WTC11 (cell line): ENCODE measurements around the gene DCLK2.

Experiments used
- IRF2 ChIP-seq: sonication (generic); formaldehyde crosslinking; IDR thresholded peaks from 2 replicates; pipeline ENCODE4 v1.8.0; 2022; ENCODE audit warnings: low read depth, missing genetic modification reagents, borderline replicate concordance
- JUN ChIP-seq: sonication (generic); formaldehyde crosslinking; IDR thresholded peaks from 2 replicates; pipeline ENCODE4 v1.8.0; 2023; ENCODE audit warnings: mild to moderate bottlenecking, missing genetic modification reagents
- NR1H2 ChIP-seq: sonication (generic); formaldehyde crosslinking; IDR thresholded peaks from 2 replicates; pipeline ENCODE4 v1.9.0; 2021; ENCODE audit warnings: mild to moderate bottlenecking, moderate library complexity, missing genetic modification reagents
- NR3C1 ChIP-seq: sonication (generic); formaldehyde crosslinking; conservative IDR thresholded peaks from 2 replicates; pipeline ENCODE4 v1.8.1; 2023; ENCODE audit warnings: low read depth, mild to moderate bottlenecking, missing genetic modification reagents
- SMAD3 ChIP-seq: sonication (generic); formaldehyde crosslinking; IDR thresholded peaks from 2 replicates; pipeline ENCODE4 v1.8.0; 2022; ENCODE audit warnings: missing genetic modification reagents, mild to moderate bottlenecking, borderline replicate concordance
- TCF7 ChIP-seq: sonication (generic); formaldehyde crosslinking; IDR thresholded peaks from 2 replicates; pipeline ENCODE4 v1.8.0; 2022; ENCODE audit warnings: mild to moderate bottlenecking, low read depth, missing genetic modification reagents, moderate library complexity
- TEAD4 ChIP-seq: sonication (generic); formaldehyde crosslinking; IDR thresholded peaks from 2 replicates; pipeline ENCODE4 v1.8.0; 2022; ENCODE audit warnings: mild to moderate bottlenecking, missing genetic modification reagents
- ZNF121 ChIP-seq: sonication (generic); formaldehyde crosslinking; IDR thresholded peaks from 2 replicates; pipeline ENCODE4 v1.8.0; 2023; ENCODE audit warnings: missing genetic modification reagents
- ZNF219 ChIP-seq: sonication (generic); formaldehyde crosslinking; IDR thresholded peaks from 2 replicates; pipeline ENCODE4 v1.8.0; 2023; ENCODE audit warnings: missing genetic modification reagents, mild to moderate bottlenecking, borderline replicate concordance
- TF ChIP-seq, protein P1 (sequence below): fragments of 200-600 bp; IDR thresholded peaks from 2 replicates; pipeline ENCODE4 v1.8.0; 2022; ENCODE audit warnings: antibody characterized with exemption
- TF ChIP-seq, protein P2 (sequence below): sonication (generic); formaldehyde crosslinking; IDR thresholded peaks from 2 replicates; pipeline ENCODE4 v1.8.0; 2022; ENCODE audit warnings: mild to moderate bottlenecking, missing genetic modification reagents
- TF ChIP-seq, protein P3 (sequence below): sonication (generic); formaldehyde crosslinking; IDR thresholded peaks from 2 replicates; pipeline ENCODE4 v1.8.1; 2023; ENCODE audit warnings: mild to moderate bottlenecking, missing genetic modification reagents, moderate library complexity
- TF ChIP-seq, protein P4 (sequence below): sonication (generic); formaldehyde crosslinking; conservative IDR thresholded peaks from 2 replicates; pipeline ENCODE4 v1.8.1; 2022; ENCODE audit warnings: mild to moderate bottlenecking, missing genetic modification reagents
- TF ChIP-seq, protein P5 (sequence below): sonication (generic); formaldehyde crosslinking; IDR thresholded peaks from 2 replicates; pipeline ENCODE4 v1.8.0; 2022; ENCODE audit warnings: missing genetic modification reagents

DNA sequence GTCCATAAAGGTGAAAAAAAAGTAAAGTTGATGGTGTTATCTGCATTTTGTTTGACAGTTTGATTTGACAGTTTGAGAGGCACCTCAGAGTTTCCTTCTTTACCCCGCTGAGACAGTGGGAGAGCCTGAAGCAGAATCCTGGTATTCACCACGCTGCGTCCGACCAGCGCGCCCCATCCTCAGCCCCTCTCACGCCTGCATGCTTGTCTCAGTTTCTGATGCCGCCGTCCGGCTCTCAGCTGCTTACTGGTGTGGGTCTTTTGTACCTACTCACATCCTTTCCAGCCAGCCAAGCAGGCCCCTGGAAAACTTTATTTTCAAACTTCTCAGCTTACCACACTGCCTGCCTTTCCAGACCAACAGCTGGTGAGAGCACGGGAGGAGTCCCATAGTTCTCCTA is 175.2 kb downstream of the DCLK2 start:
- TF ChIP-seq JUN (CRISPR knock-in tag) (no peak), TEAD4 (no peak), ZNF121 (CRISPR knock-in tag) (no peak), NR1H2 (CRISPR knock-in tag) (no peak), ZNF219 (CRISPR knock-in tag) (no peak), NR3C1 (CRISPR knock-in tag) (no peak), SMAD3 (CRISPR knock-in tag) (no peak), TCF7 (CRISPR knock-in tag) (no peak), IRF2 (CRISPR knock-in tag) (no peak)
- TF ChIP-seq, protein P1, sequence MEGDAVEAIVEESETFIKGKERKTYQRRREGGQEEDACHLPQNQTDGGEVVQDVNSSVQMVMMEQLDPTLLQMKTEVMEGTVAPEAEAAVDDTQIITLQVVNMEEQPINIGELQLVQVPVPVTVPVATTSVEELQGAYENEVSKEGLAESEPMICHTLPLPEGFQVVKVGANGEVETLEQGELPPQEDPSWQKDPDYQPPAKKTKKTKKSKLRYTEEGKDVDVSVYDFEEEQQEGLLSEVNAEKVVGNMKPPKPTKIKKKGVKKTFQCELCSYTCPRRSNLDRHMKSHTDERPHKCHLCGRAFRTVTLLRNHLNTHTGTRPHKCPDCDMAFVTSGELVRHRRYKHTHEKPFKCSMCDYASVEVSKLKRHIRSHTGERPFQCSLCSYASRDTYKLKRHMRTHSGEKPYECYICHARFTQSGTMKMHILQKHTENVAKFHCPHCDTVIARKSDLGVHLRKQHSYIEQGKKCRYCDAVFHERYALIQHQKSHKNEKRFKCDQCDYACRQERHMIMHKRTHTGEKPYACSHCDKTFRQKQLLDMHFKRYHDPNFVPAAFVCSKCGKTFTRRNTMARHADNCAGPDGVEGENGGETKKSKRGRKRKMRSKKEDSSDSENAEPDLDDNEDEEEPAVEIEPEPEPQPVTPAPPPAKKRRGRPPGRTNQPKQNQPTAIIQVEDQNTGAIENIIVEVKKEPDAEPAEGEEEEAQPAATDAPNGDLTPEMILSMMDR = no peak
- TF ChIP-seq, protein P2, sequence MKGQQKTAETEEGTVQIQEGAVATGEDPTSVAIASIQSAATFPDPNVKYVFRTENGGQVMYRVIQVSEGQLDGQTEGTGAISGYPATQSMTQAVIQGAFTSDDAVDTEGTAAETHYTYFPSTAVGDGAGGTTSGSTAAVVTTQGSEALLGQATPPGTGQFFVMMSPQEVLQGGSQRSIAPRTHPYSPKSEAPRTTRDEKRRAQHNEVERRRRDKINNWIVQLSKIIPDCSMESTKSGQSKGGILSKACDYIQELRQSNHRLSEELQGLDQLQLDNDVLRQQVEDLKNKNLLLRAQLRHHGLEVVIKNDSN (CRISPR knock-in tag) = no peak
- TF ChIP-seq, protein P3, sequence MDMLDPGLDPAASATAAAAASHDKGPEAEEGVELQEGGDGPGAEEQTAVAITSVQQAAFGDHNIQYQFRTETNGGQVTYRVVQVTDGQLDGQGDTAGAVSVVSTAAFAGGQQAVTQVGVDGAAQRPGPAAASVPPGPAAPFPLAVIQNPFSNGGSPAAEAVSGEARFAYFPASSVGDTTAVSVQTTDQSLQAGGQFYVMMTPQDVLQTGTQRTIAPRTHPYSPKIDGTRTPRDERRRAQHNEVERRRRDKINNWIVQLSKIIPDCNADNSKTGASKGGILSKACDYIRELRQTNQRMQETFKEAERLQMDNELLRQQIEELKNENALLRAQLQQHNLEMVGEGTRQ (CRISPR knock-in tag) = no peak
- TF ChIP-seq, protein P4, sequence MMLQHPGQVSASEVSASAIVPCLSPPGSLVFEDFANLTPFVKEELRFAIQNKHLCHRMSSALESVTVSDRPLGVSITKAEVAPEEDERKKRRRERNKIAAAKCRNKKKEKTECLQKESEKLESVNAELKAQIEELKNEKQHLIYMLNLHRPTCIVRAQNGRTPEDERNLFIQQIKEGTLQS (CRISPR knock-in tag) = no peak
- TF ChIP-seq, protein P5, sequence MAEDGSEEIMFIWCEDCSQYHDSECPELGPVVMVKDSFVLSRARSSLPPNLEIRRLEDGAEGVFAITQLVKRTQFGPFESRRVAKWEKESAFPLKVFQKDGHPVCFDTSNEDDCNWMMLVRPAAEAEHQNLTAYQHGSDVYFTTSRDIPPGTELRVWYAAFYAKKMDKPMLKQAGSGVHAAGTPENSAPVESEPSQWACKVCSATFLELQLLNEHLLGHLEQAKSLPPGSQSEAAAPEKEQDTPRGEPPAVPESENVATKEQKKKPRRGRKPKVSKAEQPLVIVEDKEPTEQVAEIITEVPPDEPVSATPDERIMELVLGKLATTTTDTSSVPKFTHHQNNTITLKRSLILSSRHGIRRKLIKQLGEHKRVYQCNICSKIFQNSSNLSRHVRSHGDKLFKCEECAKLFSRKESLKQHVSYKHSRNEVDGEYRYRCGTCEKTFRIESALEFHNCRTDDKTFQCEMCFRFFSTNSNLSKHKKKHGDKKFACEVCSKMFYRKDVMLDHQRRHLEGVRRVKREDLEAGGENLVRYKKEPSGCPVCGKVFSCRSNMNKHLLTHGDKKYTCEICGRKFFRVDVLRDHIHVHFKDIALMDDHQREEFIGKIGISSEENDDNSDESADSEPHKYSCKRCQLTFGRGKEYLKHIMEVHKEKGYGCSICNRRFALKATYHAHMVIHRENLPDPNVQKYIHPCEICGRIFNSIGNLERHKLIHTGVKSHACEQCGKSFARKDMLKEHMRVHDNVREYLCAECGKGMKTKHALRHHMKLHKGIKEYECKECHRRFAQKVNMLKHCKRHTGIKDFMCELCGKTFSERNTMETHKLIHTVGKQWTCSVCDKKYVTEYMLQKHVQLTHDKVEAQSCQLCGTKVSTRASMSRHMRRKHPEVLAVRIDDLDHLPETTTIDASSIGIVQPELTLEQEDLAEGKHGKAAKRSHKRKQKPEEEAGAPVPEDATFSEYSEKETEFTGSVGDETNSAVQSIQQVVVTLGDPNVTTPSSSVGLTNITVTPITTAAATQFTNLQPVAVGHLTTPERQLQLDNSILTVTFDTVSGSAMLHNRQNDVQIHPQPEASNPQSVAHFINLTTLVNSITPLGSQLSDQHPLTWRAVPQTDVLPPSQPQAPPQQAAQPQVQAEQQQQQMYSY (CRISPR knock-in tag) = no peak
